GM21526 (cell line): ENCODE measurements around the gene CDY2B.
"Not testable (repeated sequence)": the region's sequence is repeated elsewhere in the genome, so short reads cannot be mapped to it uniquely, and the experiment has no call there.

ENCODE experiments used
- ATAC-seq: cut with Tn5 transposase; IDR thresholded peaks from one replicate; pipeline ENCODE4 v1.9.1; 2021; ENCODE audit warnings: moderate library complexity; ENCODE audit not compliant: unreplicated experiment, low FRiP score

CDY2B gene

DNA sequence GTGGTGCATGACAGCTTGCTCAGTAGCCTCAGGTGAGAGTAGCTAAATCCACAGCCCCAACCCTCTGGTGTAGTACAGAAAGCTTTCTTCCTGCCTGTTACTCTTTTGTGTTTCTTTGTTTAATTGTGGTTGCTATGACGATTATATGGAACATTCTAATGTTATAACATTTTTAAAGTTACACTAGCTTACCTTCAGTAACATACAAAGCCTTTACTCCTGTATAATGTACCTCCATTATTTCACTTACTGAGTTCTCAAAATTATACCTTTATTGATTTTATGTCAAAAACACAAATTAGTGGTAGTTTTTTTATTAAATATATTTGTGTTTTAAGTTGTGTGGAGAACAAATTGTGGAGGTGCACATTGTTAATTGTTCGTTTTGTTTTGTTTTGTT, at the start of gene CDY2B:
Gene CDY2B (minus strand): TSS at position 101 of the 400 bp plus-strand sequence. CDS start 328 bp downstream, outside the sequence.
- ATAC-seq: not testable (repeated sequence)

GRCh38 chrY:17908009-17908408, 28.0 kb upstream of the CDY2B start:
- ATAC-seq: not testable (repeated sequence)

DNA sequence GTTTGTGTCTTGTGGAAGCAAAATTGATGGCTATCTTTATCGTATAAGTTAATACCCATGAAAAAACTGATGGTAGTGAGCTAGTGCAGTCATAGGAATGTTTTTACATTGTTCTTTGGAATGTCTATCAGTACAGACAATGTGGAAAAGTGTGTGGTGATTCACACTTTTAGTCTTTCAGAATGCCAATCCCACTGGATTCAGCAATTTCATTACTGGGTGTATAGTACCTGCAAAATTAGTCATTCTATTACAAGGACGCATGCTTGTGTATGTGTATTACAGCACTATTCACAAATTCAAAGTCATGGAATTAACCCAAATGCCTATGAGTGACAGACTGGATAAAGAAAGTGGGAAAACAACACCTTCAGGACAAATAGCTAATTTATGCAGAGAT, 27.3 kb upstream of the CDY2B start:
- not testable (repeated sequence) for ATAC-seq

GRCh38 chrY:17881697-17882096, 1.7 kb upstream of the CDY2B start:
- not testable (repeated sequence) for ATAC-seq

DNA sequence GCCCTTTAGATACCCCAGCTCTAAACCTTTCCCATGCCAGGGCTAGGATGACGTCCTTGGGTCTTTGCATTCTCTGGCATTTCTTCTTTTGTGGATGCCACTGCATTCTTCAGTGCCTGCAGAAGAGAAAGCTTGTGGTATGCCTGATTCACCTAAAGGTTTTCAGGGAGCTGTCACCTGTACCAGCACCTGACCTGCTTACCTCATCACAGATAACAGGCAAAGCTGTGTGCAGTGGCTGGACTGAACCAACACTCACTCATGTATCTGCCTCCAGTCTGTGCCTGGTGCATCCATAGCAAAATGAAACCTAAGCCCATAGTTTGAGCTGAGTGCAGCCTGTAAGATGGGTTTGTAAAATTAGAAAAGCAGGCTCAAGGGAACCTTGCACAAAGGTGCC, 3.3 kb downstream of the CDY2B start:
- not testable (repeated sequence) for ATAC-seq

GRCh38 chrY:17875401-17875800, 4.6 kb downstream of the CDY2B start:
- ATAC-seq: not testable (repeated sequence)

- not testable (repeated sequence) for ATAC-seq
Observed at GRCh38 chrY:17871194-17871903, 8.7 kb downstream of the CDY2B start.

DNA sequence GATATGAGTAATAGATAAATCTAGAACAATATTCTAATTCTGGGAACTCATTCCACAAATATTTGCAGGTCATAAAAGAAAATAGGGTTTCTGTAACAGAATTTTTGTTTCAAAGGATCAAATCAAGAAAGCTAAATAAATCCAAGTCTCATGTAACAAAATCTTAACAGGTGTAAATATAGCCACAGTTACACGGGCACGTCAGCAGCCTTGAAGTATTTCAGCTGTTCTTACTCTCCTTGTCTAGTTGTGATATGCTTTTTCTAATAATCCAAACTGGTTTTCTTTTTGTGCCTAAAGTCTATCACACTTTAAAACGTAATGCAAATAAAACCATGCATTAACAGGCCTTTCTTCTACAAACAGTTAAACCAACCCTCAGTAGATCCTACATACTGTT, 9.3 kb downstream of the CDY2B start:
- not testable (repeated sequence) for ATAC-seq

GRCh38 chrY:17867850-17868249, 12.2 kb downstream of the CDY2B start:
- not testable (repeated sequence) for ATAC-seq

DNA sequence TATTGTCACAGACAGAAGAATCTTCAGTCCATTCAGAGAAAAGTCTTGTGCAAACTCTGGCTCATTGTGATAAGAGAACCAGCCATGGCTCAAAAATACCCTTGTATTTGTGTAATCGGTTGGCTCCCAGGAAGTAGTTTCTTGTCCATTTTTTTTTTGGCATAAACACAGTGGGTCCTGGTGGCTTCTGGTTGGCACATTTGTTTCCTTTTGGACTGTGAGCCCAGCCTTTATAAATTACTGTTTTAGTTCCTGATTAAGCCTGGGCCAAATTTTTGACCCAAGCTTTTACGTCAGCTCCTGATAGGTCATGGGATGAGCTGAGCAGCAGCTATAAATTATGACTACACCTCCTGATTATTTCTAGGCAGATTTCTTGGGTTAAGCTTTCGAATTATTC, 19.4 kb downstream of the CDY2B start:
- not testable (repeated sequence) for ATAC-seq

DNA sequence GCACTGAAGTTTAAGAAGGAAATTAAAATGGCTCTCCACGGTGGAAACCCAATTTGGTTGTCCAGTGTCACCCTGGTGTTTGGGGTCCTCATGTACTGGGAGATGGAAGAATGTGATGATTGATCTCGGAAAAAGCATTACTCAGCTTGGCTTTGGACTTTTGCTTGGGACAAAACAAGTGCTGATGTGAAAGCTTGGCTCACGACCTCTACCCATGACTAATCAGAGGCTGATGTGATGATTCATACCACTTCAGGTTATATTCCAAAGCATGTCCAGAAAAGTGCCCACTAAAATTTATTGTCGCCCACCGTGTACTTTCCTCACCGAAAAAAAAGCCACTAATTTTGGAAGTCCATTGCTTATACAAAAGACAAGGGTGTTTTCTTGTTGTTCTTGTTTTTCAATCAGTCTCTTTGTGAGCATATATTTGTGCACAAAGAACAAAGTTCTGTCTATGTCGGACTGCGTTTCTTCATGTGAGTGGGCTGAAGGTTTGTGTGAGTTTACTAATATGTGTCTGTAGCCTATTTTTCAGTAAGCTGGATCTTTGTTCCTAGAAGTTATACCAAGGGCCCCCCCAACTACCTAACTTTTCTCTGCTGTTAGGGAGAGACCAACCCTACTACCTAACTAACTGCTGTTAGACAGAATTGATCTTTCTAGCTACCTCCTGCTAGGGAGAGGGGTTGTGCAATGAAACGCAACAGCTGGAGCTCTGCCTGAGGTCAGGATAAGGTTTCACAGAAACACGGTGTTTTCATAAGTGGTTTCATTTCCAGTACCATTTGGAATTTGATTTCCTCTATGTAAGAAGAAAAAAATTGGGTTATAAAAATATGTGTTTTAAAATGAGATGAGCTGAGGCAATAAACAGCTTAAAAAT, 22.8 kb downstream of the CDY2B start:
- not testable (repeated sequence) for ATAC-seq

GRCh38 chrY:17856508-17856907, 23.5 kb downstream of the CDY2B start:
- not testable (repeated sequence) for ATAC-seq

GRCh38 chrY:17849131-17849530, 30.9 kb downstream of the CDY2B start:
- ATAC-seq: not testable (repeated sequence)

GRCh38 chrY:17832149-17832548, 47.9 kb downstream of the CDY2B start:
- ATAC-seq: not testable (repeated sequence)
